SW 1271 (cell line): Measurements from ENCODE around the gene RNU6-9.

Experiments used
- DNase-seq, 2 experiments: peaks; one replicate each; lab custom pipeline; 2025; lab: John Stamatoyannopoulos, UW

Gene RNU6-9

GRCh38 chr19:899336-900042 is 6.2 kb downstream of the RNU6-9 start:
- DNase-seq = no peak

GRCh38 chr19:900043-900301 is 6.7 kb downstream of the RNU6-9 start:
- DNase-seq = no peak

- peak in 1 of 2 experiments; percentile 43 for DNase-seq
Measured at GRCh38 chr19:900302-901111, 7.2 kb downstream of the RNU6-9 start.

GRCh38 chr19:901216-902092 is 8.2 kb downstream of the RNU6-9 start:
- no peak for DNase-seq

- no peak for DNase-seq
Measured at GRCh38 chr19:902093-902370, 8.7 kb downstream of the RNU6-9 start.

- DNase-seq = no peak
Measured at GRCh38 chr19:902446-903226, 9.4 kb downstream of the RNU6-9 start.

GRCh38 chr19:903266-903797 is 10.0 kb downstream of the RNU6-9 start:
- DNase-seq = no peak

- DNase-seq = no peak
Measured at GRCh38 chr19:904545-904944, 11.3 kb downstream of the RNU6-9 start.

- DNase-seq = no peak
Measured at GRCh38 chr19:906480-906879, 13.2 kb downstream of the RNU6-9 start.

GRCh38 chr19:907183-907853 is 14.0 kb downstream of the RNU6-9 start:
- DNase-seq = no peak

- DNase-seq = no peak
Measured at GRCh38 chr19:911197-912033, 18.1 kb downstream of the RNU6-9 start.

- DNase-seq = no peak
Measured at GRCh38 chr19:912181-913079, 19.1 kb downstream of the RNU6-9 start.

- peak in 1 of 2 experiments; percentile 29 for DNase-seq
Measured at GRCh38 chr19:913080-913748, 19.9 kb downstream of the RNU6-9 start, which contains the start of gene R3HDM4. Gene R3HDM4 (minus strand): TSS chr19:913219. CDS start chr19:913157, 62 bp downstream.

- DNase-seq = no peak
Measured at GRCh38 chr19:916645-917322, 23.5 kb downstream of the RNU6-9 start.

- DNase-seq = peak in 1 of 2 experiments; percentile 27
Measured at GRCh38 chr19:917323-918151, 24.3 kb downstream of the RNU6-9 start, which contains the start of gene KISS1R. Gene KISS1R (plus strand): TSS chr19:917333. CDS start chr19:917503, 170 bp downstream.

- no peak for DNase-seq
Measured at GRCh38 chr19:918152-918437, 24.8 kb downstream of the RNU6-9 start.
